ENCODE data around the gene NEK1. TPM values are rescaled to one million over a fixed set of nuclear protein-coding genes. Genes with fewer than 3 reads are reported as not detected.

NEK1 gene
- total RNA-seq, 2 donors from 2014 or later: 9.8 to 20.6 TPM

DNA sequence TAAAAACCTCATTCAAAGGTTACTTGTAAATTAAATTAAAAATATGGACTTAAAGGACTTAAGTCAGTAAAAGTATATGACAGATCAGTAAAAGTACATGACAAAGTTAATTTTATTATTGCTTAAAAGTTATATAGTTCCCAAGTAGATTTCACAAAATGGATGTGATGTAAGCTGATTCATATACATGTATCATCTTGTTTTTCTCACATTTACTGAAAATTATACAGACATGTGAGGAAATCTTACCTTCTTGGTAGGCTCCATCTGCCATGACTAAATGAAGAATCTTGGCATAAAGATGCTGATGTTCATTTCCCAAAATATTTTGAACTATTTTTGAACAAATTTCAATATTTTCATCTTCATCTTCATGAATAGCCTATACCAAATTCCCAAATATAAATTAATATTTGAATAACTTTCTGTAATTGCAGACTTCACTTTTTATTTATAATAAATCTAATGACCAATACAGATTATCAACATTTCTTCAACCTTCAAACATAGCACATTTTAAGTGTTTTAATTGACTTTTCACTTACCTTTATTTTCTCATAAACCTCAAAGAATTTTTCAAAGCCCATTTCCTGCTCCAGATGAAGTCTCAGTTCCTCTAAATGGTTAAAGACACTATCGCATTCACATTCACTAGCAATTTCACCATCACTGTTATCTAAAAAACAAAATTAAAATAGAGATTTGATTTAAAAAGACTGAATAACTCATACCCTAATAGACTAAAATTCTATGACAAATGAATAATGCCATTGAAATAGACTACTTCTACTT lies 212.2 kb downstream of the NEK1 start:
- H3K4me1 Mint-ChIP-seq (ENCODE audit: low read depth in 2 of 2): no peaks in the 10 kb centered on the region
- no peak for ATAC-seq
- no peak overlapping the region for H3K4me3 Mint-ChIP-seq
- H3K36me3 Mint-ChIP-seq: no peaks in the 10 kb centered on the region
- DNase-seq (ENCODE audit: low spot score): no peak
- no peaks in the 10 kb centered on the region for H3K9me3 Mint-ChIP-seq
- H3K27me3 Mint-ChIP-seq: no peaks in the 10 kb centered on the region
- no peak overlapping the region for H3K27ac Mint-ChIP-seq

DNA sequence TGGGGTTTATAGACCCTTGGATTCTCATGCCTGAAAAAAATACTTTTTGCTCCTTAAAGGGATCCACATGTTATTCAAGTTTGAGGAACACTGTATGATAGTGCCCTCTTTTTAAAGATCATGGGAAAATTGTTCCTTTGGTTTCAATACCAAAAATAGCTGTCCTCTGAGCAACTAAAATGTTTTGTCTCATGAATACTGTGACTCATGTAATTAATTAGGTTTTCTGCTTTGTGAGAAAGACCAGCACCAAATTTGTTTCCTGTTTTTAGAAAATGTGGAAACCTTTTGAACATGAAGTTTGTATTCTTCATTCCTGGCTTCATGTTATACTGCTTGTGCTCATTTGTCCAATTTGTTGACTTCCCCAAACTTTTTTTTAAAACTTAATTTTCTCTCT lies 214.1 kb downstream of the NEK1 start:
- DNase-seq (ENCODE audit: low spot score) (no peak), ATAC-seq (no peak)
- Mint-ChIP-seq H3K27ac (no peak overlapping the region), H3K36me3 (no peaks in the 10 kb centered on the region), H3K27me3 (no peaks in the 10 kb centered on the region), H3K9me3 (no peaks in the 10 kb centered on the region), H3K4me1 (ENCODE audit: low read depth in 2 of 2) (no peaks in the 10 kb centered on the region), H3K4me3 (no peak overlapping the region)

DNA sequence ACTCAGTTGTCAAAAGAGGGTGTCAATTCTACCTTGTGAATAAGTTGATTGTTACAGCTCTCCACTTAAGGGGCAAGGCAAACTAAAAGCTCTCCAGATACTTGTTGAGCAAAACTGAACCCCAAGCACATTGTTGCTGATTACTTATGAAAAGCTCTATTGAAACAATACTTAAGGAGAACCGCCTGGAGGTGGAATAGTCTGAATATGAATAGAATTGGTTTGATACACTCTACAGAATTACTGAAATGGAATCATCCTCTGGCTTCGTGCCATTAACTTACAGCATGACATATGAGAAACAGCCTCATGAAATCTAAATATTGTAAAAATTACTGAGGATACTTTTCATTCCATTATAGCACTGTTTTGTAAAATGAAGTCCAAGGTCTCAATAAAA lies 214.6 kb downstream of the NEK1 start:
- ATAC-seq: no peak
- Mint-ChIP-seq H3K36me3 (no peaks in the 10 kb centered on the region), H3K4me1 (ENCODE audit: low read depth in 2 of 2) (no peaks in the 10 kb centered on the region), H3K9me3 (no peaks in the 10 kb centered on the region), H3K27me3 (no peaks in the 10 kb centered on the region), H3K4me3 (no peak overlapping the region), H3K27ac (no peak overlapping the region)
- DNase-seq (ENCODE audit: low spot score): no peak

DNA sequence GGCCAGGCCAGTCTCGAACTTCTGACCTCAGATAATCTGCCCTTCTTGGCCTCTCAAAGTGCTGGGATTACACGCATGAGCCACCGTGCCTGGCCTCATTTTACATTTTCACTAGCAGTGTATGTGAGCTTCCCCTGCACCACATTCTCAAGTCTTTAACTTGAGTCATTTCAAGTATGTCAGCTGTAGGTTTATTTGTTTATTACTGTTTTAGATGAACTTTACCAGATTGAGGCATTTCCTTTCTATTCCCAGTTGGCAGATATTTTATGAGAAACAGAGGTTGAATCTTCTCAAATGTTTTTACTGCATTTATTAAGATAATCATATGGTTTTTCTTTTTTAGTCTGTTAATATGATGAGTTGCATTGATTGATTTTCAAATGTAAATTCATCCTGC lies 227.0 kb downstream of the NEK1 start:
- Mint-ChIP-seq H3K36me3 (no peaks in the 10 kb centered on the region), H3K9me3 (peaks cover 3% of the 10 kb centered on the region), H3K4me3 (no peak overlapping the region), H3K27ac (no peak overlapping the region), H3K27me3 (no peaks in the 10 kb centered on the region), H3K4me1 (ENCODE audit: low read depth in 2 of 2) (no peaks in the 10 kb centered on the region)
- ATAC-seq: no peak
- no peak for DNase-seq (ENCODE audit: low spot score)

DNA sequence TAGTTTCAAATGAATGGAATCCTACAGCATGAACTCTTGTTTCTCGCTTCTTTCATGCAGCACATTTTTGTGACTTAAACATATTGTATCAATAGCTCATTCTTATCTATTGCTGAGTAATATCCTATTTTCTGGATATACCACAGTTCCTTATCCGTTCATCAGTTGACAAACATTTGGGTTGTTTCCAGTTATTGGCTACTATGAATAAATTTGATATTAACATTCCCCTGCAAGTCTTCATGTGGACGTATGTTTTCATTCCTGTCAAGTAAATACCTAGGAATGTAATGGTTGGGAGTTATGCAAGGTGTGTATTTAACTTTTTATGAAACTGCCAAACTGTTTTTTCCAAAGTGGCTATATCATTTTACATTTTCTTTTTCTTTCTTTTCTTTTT lies 227.6 kb downstream of the NEK1 start:
- H3K9me3 Mint-ChIP-seq: peaks cover 6% of the 10 kb centered on the region
- DNase-seq (ENCODE audit: low spot score): no peak
- H3K4me1 Mint-ChIP-seq (ENCODE audit: low read depth in 2 of 2): no peaks in the 10 kb centered on the region
- H3K36me3 Mint-ChIP-seq: peaks cover under 1% of the 10 kb centered on the region
- peaks cover 0 to 2% of the 10 kb centered on the region in 2 donors for H3K27me3 Mint-ChIP-seq
- H3K4me3 Mint-ChIP-seq: no peak overlapping the region
- H3K27ac Mint-ChIP-seq: no peak overlapping the region
- ATAC-seq: no peak

DNA sequence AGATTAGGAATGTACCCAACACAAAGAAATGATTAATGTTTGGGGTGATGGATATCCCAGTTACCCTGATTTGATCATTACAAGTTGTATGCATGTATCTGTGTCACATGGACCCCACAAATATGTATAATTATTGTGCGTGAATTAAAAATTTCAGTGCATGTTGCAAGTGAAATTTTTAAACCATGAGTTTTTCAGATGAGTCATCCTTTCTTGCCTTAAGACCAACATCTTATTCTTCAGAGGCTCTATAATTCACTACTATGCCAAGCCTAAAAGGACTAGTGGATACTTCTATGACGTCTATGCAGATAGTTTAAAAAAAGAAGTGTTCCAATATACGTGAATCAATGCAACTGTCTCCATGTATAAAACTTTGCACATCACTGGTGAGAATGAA lies 228.7 kb downstream of the NEK1 start:
- ATAC-seq: no peak
- Mint-ChIP-seq H3K27me3 (peaks cover 0 to 4% of the 10 kb centered on the region in 2 donors), H3K36me3 (peaks cover 4% of the 10 kb centered on the region), H3K4me1 (ENCODE audit: low read depth in 2 of 2) (no peaks in the 10 kb centered on the region), H3K9me3 (peaks cover 7% of the 10 kb centered on the region), H3K4me3 (no peak overlapping the region), H3K27ac (no peak overlapping the region)
- no peak for DNase-seq (ENCODE audit: low spot score)

DNA sequence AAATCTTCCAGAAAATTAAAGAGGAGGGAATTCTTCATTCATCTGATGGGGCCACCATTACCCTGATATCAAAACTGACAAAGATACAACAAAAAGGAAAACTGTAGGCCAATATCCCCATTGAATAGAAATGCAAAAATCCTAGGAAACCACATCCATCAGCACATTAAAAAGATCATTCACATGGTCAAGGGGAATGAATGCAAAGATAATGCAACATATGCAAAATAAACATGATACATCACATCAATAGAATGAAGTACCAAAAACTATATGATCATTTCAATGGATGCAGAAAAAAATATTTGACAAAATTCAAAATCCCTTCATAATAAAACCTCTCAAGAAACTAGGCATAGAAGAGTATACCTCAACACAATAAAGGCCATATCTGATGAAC lies 232.7 kb downstream of the NEK1 start:
- H3K4me3 Mint-ChIP-seq: no peak overlapping the region
- no peak for ATAC-seq
- H3K27me3 Mint-ChIP-seq: peaks cover 0 to 4% of the 10 kb centered on the region in 2 donors
- peaks cover 20% of the 10 kb centered on the region for H3K9me3 Mint-ChIP-seq
- H3K36me3 Mint-ChIP-seq: peaks cover 20% of the 10 kb centered on the region
- H3K27ac Mint-ChIP-seq: no peak overlapping the region
- H3K4me1 Mint-ChIP-seq (ENCODE audit: low read depth in 2 of 2): no peaks in the 10 kb centered on the region
- no peak for DNase-seq (ENCODE audit: low spot score)

DNA sequence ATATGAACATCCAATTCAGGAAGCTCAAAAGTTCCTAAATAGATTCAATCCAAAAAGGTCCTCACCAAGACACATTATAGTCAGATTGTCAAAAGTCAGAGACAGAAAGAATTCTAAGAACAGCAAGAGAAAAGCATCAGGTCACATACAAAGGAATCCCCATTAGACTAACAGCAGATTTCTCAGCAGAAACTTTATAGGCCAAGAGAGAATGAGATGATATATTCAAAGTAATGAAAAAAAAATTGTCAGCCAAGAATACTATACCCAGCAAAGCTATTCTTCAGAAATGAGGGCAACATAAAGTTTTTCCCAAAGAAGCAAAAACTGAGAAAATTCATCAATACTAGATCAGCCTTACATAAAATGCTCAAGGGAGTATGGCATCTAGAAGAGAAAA lies 235.0 kb downstream of the NEK1 start:
- Mint-ChIP-seq H3K9me3 (peaks cover 20% of the 10 kb centered on the region), H3K4me3 (no peak overlapping the region), H3K36me3 (peaks cover 20% of the 10 kb centered on the region), H3K4me1 (ENCODE audit: low read depth in 2 of 2) (no peaks in the 10 kb centered on the region), H3K27me3 (peaks cover 0 to 4% of the 10 kb centered on the region in 2 donors), H3K27ac (no peak overlapping the region)
- ATAC-seq (no peak), DNase-seq (ENCODE audit: low spot score) (no peak)

DNA sequence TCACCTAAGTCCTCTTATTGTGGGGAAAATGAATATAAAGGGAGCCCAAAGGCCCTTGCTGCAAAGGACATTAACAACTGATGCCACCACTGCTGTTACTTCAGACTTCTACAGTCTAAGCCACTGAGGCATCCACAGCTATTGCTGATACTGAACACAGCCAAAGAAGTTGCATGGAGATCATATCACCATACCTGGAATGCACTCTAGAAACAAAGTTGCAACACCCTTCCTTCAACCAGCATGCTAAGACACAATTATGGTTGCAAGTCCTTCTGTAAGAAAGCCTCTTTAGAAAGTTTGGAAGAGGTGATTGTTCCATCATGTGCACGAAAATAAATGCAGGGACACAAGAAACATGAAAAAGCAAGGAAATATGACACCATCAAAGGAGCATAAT lies 236.0 kb downstream of the NEK1 start:
- Mint-ChIP-seq H3K4me3 (no peak overlapping the region), H3K9me3 (peaks cover 20% of the 10 kb centered on the region), H3K36me3 (peaks cover 20% of the 10 kb centered on the region), H3K27ac (no peak overlapping the region), H3K27me3 (peaks cover 0 to 4% of the 10 kb centered on the region in 2 donors), H3K4me1 (ENCODE audit: low read depth in 2 of 2) (no peaks in the 10 kb centered on the region)
- DNase-seq (ENCODE audit: low spot score): no peak
- no peak for ATAC-seq

DNA sequence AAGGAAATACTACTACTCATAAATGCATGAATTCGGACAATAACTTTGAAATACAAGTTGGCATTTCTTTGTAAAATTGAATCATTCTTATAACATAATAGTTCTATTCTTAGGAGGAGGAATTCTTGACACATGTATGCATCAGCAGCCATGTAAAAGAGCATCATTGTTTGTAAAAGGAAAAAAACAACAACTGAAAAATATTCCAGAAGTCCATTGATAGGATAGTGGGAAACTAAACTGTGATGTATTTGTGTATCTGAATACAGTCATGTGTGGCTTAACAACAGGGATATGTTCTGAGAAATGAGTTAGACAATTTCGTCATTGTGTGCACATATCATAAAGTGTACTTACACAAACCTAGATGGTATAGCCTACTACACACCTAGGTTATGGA lies 239.6 kb downstream of the NEK1 start:
- Mint-ChIP-seq H3K27ac (no peak overlapping the region), H3K27me3 (no peaks in the 10 kb centered on the region), H3K4me1 (ENCODE audit: low read depth in 2 of 2) (no peaks in the 10 kb centered on the region), H3K4me3 (no peak overlapping the region), H3K36me3 (peaks cover 16% of the 10 kb centered on the region), H3K9me3 (peaks cover 14% of the 10 kb centered on the region)
- ATAC-seq (no peak), DNase-seq (ENCODE audit: low spot score) (no peak)

DNA sequence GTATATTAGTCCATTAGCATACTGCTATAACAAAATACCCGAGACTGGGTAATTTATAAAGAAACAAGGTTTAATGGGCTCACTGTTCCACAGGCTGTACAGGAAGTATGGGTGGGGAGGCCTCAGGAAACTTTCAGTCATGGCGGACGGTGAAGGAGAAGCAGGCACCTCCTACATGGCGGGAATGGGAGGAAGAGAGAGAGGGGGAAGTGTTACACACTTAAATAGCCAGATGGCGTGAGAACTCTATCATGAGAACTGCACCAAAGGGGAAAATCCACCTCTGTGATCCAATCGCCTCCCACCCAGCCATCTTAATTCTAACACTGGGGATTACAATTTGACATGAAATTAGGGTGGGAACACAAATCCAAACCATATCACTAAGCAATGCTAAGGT lies 242.7 kb downstream of the NEK1 start:
- ATAC-seq (no peak), DNase-seq (ENCODE audit: low spot score) (no peak)
- no peak overlapping the region for H3K27ac Mint-ChIP-seq
- no peaks in the 10 kb centered on the region for H3K4me1 Mint-ChIP-seq (ENCODE audit: low read depth in 2 of 2)
- no peaks in the 10 kb centered on the region for H3K9me3 Mint-ChIP-seq
- no peak overlapping the region for H3K4me3 Mint-ChIP-seq
- no peaks in the 10 kb centered on the region for H3K36me3 Mint-ChIP-seq
- peaks cover 4 to 5% of the 10 kb centered on the region in 2 donors for H3K27me3 Mint-ChIP-seq

DNA sequence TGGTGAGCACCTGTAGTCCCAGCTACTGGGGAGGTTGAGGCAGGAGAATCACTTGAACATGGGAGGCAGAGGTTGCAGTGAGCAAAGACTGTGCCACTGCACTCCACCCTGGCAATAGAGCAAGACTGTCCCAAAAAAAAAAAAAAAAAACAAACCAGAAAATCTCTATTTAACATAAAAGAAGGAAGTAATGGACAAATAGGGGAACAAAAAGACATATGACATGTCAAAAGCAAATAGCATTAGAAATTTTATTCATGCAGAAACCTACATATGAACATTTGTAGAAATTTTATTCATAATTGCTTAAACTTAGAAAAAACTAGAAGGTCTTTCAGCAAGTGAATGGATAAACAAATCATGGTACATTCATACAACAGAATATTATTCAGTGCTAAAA lies 244.6 kb downstream of the NEK1 start:
- Mint-ChIP-seq H3K4me1 (ENCODE audit: low read depth in 2 of 2) (no peaks in the 10 kb centered on the region), H3K9me3 (no peaks in the 10 kb centered on the region), H3K4me3 (no peak overlapping the region), H3K27me3 (peaks cover 4 to 5% of the 10 kb centered on the region in 2 donors), H3K36me3 (no peaks in the 10 kb centered on the region), H3K27ac (no peak overlapping the region)
- DNase-seq (ENCODE audit: low spot score): no peak
- no peak for ATAC-seq

DNA sequence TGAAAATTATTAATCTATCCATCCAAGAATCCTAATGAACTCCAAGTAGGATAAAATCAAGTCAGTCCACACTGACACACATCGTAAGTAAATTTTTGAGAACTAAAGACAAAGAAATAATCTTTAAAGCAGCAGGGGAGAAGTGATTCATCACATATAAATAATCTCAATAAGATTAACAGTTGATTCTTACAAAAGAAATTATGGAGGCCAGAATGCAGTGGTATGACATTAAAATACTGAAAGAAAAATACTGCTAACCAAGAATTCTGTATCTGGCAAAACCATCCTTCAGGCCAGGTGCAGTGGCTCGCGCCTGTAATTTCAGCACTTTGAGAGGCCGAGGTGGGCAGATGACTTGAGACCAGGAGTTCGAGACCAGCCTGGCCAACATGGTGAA lies 245.6 kb downstream of the NEK1 start:
- Mint-ChIP-seq H3K4me3 (no peak overlapping the region), H3K27ac (no peak overlapping the region), H3K36me3 (no peaks in the 10 kb centered on the region), H3K4me1 (ENCODE audit: low read depth in 2 of 2) (no peaks in the 10 kb centered on the region), H3K27me3 (peaks cover 8 to 13% of the 10 kb centered on the region in 2 donors), H3K9me3 (no peaks in the 10 kb centered on the region)
- DNase-seq (ENCODE audit: low spot score) (no peak), ATAC-seq (no peak)

DNA sequence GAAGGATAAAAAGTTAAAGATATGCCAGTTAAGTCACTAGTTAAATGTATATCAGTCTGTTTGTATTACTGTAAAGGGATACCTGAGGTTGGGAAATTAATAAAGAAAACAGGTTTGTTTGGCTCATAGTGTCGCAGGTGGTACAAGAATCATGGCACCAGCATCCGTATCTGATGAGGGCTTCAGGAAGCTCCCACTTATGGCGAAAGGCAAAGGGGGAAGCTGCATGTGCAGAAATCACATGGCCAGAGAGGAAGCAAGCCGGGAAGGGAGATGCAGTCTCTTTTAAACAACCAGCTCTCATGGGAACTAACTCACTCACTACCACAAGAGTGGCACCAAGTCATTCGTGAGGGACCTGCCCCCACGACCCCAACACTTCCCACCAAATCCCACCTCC lies 249.8 kb downstream of the NEK1 start:
- H3K9me3 Mint-ChIP-seq: no peaks in the 10 kb centered on the region
- peaks cover 15 to 24% of the 10 kb centered on the region in 2 donors for H3K27me3 Mint-ChIP-seq
- DNase-seq (ENCODE audit: low spot score) (no peak), ATAC-seq (no peak)
- no peak overlapping the region for H3K4me3 Mint-ChIP-seq
- H3K4me1 Mint-ChIP-seq (ENCODE audit: low read depth in 2 of 2): no peaks in the 10 kb centered on the region
- no peak overlapping the region for H3K27ac Mint-ChIP-seq
- no peaks in the 10 kb centered on the region for H3K36me3 Mint-ChIP-seq

DNA sequence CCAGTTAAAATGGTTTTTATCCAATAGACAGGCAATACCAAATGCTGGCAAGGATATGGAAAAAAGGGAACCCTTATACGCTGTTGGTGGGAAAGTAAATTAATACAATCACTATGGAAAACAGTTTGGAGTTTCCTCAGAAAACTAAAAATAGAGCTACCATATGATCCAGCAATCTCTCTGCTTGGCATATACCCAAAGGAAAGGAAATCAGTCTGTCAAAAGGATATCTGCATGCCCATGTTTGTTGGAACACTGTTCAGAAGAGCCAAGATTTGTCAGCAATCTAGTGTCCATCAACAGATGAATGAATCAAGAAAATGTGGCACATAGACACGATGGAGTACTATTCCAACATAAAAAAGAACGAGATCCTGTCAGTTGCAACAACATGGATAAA lies 250.6 kb downstream of the NEK1 start:
- ATAC-seq (no peak), DNase-seq (ENCODE audit: low spot score) (no peak)
- H3K9me3 Mint-ChIP-seq: no peaks in the 10 kb centered on the region
- peaks cover 15 to 24% of the 10 kb centered on the region in 2 donors for H3K27me3 Mint-ChIP-seq
- H3K4me3 Mint-ChIP-seq: no peak overlapping the region
- no peaks in the 10 kb centered on the region for H3K36me3 Mint-ChIP-seq
- H3K4me1 Mint-ChIP-seq (ENCODE audit: low read depth in 2 of 2): no peaks in the 10 kb centered on the region
- H3K27ac Mint-ChIP-seq: no peak overlapping the region
